ENCODE results near the gene GARS1.

The GARS1 gene

GRCh38 chr7:30656006-30656957, 61.6 kb downstream of the GARS1 start:
- no peak for DNase-seq

- no peak for DNase-seq
Measured at GRCh38 chr7:30657131-30657530, 62.5 kb downstream of the GARS1 start.

- DNase-seq = no peak
Measured at GRCh38 chr7:30658479-30659074, 63.9 kb downstream of the GARS1 start.

GRCh38 chr7:30659312-30659711, 64.6 kb downstream of the GARS1 start:
- DNase-seq = no peak

- no peak for DNase-seq
Measured at GRCh38 chr7:30660331-30661255, 65.9 kb downstream of the GARS1 start.

- DNase-seq = no peak
Measured at GRCh38 chr7:30661926-30662325, 67.2 kb downstream of the GARS1 start.

- no peak for DNase-seq
Measured at GRCh38 chr7:30662431-30662939, 67.8 kb downstream of the GARS1 start.

- no peak for DNase-seq
Measured at GRCh38 chr7:30663414-30663813, 68.7 kb downstream of the GARS1 start.

GRCh38 chr7:30664184-30664885, 69.7 kb downstream of the GARS1 start:
- no peak for DNase-seq

- DNase-seq = no peak
Measured at GRCh38 chr7:30665043-30665442, 70.4 kb downstream of the GARS1 start.

- DNase-seq = no peak
Measured at GRCh38 chr7:30665449-30665848, 70.8 kb downstream of the GARS1 start.

- no peak for DNase-seq
Measured at GRCh38 chr7:30667172-30667571, 72.5 kb downstream of the GARS1 start.

- DNase-seq = no peak
Measured at GRCh38 chr7:30668102-30668501, 73.4 kb downstream of the GARS1 start.

GRCh38 chr7:30671793-30672465, 77.3 kb downstream of the GARS1 start:
- DNase-seq = no peak

- no peak for DNase-seq
Measured at GRCh38 chr7:30674420-30674819, 79.7 kb downstream of the GARS1 start.

- no peak for DNase-seq
Measured at GRCh38 chr7:30674876-30675275, 80.2 kb downstream of the GARS1 start.

- DNase-seq = no peak
Measured at GRCh38 chr7:30678805-30679204, 84.1 kb downstream of the GARS1 start.

- DNase-seq = no peak
Measured at GRCh38 chr7:30679664-30680063, 85.0 kb downstream of the GARS1 start.

- no peak for DNase-seq
Measured at GRCh38 chr7:30681331-30681797, 86.7 kb downstream of the GARS1 start.

- no peak for DNase-seq
Measured at GRCh38 chr7:30681815-30682211, 87.1 kb downstream of the GARS1 start.

GRCh38 chr7:30682212-30683083, 87.8 kb downstream of the GARS1 start, which contains the start of gene CRHR2:
TSS of gene CRHR2 (minus strand) at chr7:30682456. CDS start at chr7:30682280, 176 bp downstream.
- no peak for DNase-seq

All from activated CD4-positive, alpha-beta T cell treated with anti-CD3 and anti-CD28 coated beads for 1 hour (primary cell).